Testis (tissue), 3 donors: ENCODE data around the gene IL5. TPM values are rescaled to one million over a fixed set of nuclear protein-coding genes. Genes with fewer than 3 reads are reported as not detected.

Experiments
- DNase-seq: peaks from one replicate; pipeline ENCODE4 v3.0.0-alpha.2; 2019
- H3K27ac ChIP-seq, 2 donors: fragments of 200-600 bp; sonication (generic); one replicate each; pipeline ENCODE4 v1.5.1; 2019
- H3K27me3 ChIP-seq: fragments of 200-600 bp; sonication (generic); one replicate; pipeline ENCODE4 v1.5.1; 2019
- H3K36me3 ChIP-seq: fragments of 200-600 bp; sonication (generic); one replicate; pipeline ENCODE4 v1.5.1; 2017; ENCODE audit warnings: low read depth; ENCODE audit errors: missing control alignments
- H3K4me1 ChIP-seq: fragments of 200-600 bp; sonication (generic); one replicate; pipeline ENCODE4 v1.5.1; 2019
- H3K4me3 ChIP-seq, 2 donors: fragments of 200-600 bp; sonication (generic); one replicate each; pipeline ENCODE4 v1.5.1; 2017 to 2019
- H3K9me3 ChIP-seq: fragments of 200-600 bp; sonication (generic); one replicate; pipeline ENCODE4 v1.5.1; 2017
- POLR2A ChIP-seq: fragments of 450-650 bp; IDR thresholded peaks from one replicate; pipeline ENCODE4 v1.6.1; 2017; ENCODE audit warnings: antibody characterized with exemption, mild to moderate bottlenecking, moderate library complexity
- WGBS, 2 donors: methylation state at CpG; one replicate each; pipeline ENCODE4 v1.1.5; 2018; 5-methylcytosine and 5-hydroxymethylcytosine counted together
- intact Hi-C: fragments of 100-400 bp; cut with DNase I; formaldehyde crosslinking; loops from one replicate; pipeline ENCODE4 v1.15.1; 2023; ENCODE audit warnings: low total_unique reads
- polyA plus RNA-seq: library from polyadenylated mRNA; stranded (reverse); fragments of 350-450 nt; fragmentation: Illumina TruSeq; extraction: RNeasy Lipid Tissue Mini Kit (QIAGEN cat#74804); gene quantifications from one replicate; pipeline ENCODE4 v1.2.3, GENCODE V29; 2014; ENCODE audit warnings: low read depth, low replicate concordance; ENCODE audit not compliant: insufficient read depth
- total RNA-seq, 2 donors: library from RNA; depleted of rRNA; stranded (reverse); fragments of >200 nt; gene quantifications; one replicate each; pipeline ENCODE4 v1.2.3, GENCODE V29; 2016
- TF ChIP-seq, protein P1 (sequence below), 3 experiments: fragments of 450-650 bp in 2 of 3; fragments of 200-600 bp in 1 of 3; sonication (generic) in 1 of 3; IDR thresholded peaks; one replicate each; pipeline ENCODE4 v1.5.1; 2016 to 2019; ENCODE audit warnings: antibody characterized with exemption in 3 of 3, mild to moderate bottlenecking in 2 of 3, moderate library complexity in 1 of 3

The IL5 gene
- total and polyA plus RNA-seq, 3 donors from 2014 or later, result 2.2 to 12.4 (median 5.4) TPM

- intact Hi-C loops, result loop anchor here (5.0 to 10.0 kb wide), 2 partner anchors 76 to 218 kb away; no protein-coding TSS in a partner anchor
- Histone ChIP-seq H3K36me3 (no peaks in the 10 kb centered on the region), H3K9me3 (no peaks in the 10 kb centered on the region), H3K27ac (no peak overlapping the region), H3K27me3 (no peaks in the 10 kb centered on the region), H3K4me3 (no peak overlapping the region), H3K4me1 (peaks cover 32% of the 10 kb centered on the region)
- no peak for DNase-seq
- no peak for TF ChIP-seq POLR2A
- TF ChIP-seq, protein P1, sequence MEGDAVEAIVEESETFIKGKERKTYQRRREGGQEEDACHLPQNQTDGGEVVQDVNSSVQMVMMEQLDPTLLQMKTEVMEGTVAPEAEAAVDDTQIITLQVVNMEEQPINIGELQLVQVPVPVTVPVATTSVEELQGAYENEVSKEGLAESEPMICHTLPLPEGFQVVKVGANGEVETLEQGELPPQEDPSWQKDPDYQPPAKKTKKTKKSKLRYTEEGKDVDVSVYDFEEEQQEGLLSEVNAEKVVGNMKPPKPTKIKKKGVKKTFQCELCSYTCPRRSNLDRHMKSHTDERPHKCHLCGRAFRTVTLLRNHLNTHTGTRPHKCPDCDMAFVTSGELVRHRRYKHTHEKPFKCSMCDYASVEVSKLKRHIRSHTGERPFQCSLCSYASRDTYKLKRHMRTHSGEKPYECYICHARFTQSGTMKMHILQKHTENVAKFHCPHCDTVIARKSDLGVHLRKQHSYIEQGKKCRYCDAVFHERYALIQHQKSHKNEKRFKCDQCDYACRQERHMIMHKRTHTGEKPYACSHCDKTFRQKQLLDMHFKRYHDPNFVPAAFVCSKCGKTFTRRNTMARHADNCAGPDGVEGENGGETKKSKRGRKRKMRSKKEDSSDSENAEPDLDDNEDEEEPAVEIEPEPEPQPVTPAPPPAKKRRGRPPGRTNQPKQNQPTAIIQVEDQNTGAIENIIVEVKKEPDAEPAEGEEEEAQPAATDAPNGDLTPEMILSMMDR (IDR thresholded peaks at IDR 0.05), result no peak
- WGBS, 2 donors, result 74 to 92% methylated on average over 4 of the region's 4 CpGs
Measured at GRCh38 chr5:132493241-132493640, 50.1 kb downstream of the IL5 start.

GRCh38 chr5:132492386-132493125, 50.8 kb downstream of the IL5 start:
- no peak overlapping the region for H3K27ac ChIP-seq

More at GRCh38 chr5:132492386-132493125, 50.8 kb downstream of the IL5 start:
- Histone ChIP-seq H3K36me3 (no peaks in the 10 kb centered on the region), H3K9me3 (no peaks in the 10 kb centered on the region), H3K4me3 (no peak overlapping the region), H3K27me3 (no peaks in the 10 kb centered on the region), H3K4me1 (peaks cover 37% of the 10 kb centered on the region)
- TF ChIP-seq POLR2A, result no peak
- DNase-seq, result no peak
- 68 to 71% methylated on average over 3 of the region's 3 CpGs for WGBS, 2 donors
- intact Hi-C loops, result loop anchor here (5.0 to 10.0 kb wide), 2 partner anchors 75 to 218 kb away; no protein-coding TSS in a partner anchor

Other genes starting within 250 kb of the IL5 start
- gene SLC22A4, start 249.1 kb downstream of the IL5 start, total RNA-seq, result 1 to 10 TPM; 1.5 to 2.3 TPM
- gene SLC22A4, start 249.1 kb downstream of the IL5 start, polyA plus RNA-seq, result 1.1 TPM
- 10 to 100 TPM in 1 of 2 donors, 1 to 10 TPM in 1; 9.5 to 11.8 TPM for gene SLC22A5, start 173.8 kb downstream of the IL5 start, total RNA-seq
- 11.9 TPM for gene SLC22A5, start 173.8 kb downstream of the IL5 start, polyA plus RNA-seq
- 10 to 100 TPM; 20.2 to 22.5 TPM for gene IRF1, start 52.7 kb downstream of the IL5 start, total RNA-seq
- 31.7 TPM for gene IRF1, start 52.7 kb downstream of the IL5 start, polyA plus RNA-seq
- 10 to 100 TPM; 38.6 to 41.6 TPM for gene RAD50, start 13.5 kb upstream of the IL5 start, total RNA-seq
- 5.0 TPM for gene RAD50, start 13.5 kb upstream of the IL5 start, polyA plus RNA-seq
- 10 to 100 TPM; 17.3 to 25.0 TPM for gene IL13, start 114.7 kb upstream of the IL5 start, total RNA-seq
- 73.4 TPM for gene IL13, start 114.7 kb upstream of the IL5 start, polyA plus RNA-seq
- not detected for gene IL4, start 130.5 kb upstream of the IL5 start, total RNA-seq
- gene IL4, start 130.5 kb upstream of the IL5 start, polyA plus RNA-seq, result not detected
- 10 to 100 TPM; 30.8 to 38.6 TPM for gene KIF3A, start 194.0 kb upstream of the IL5 start, total RNA-seq
- 23.2 TPM for gene KIF3A, start 194.0 kb upstream of the IL5 start, polyA plus RNA-seq
- 1 to 10 TPM; 2.7 to 4.5 TPM for gene CCNI2, start 203.9 kb upstream of the IL5 start, total RNA-seq
- 1.1 TPM for gene CCNI2, start 203.9 kb upstream of the IL5 start, polyA plus RNA-seq
- 10 to 100 TPM; 12.4 to 13.9 TPM for gene SEPTIN8, start 233.7 kb upstream of the IL5 start, total RNA-seq
- 16.4 TPM for gene SEPTIN8, start 233.7 kb upstream of the IL5 start, polyA plus RNA-seq